PFSK-1 (cell line): ENCODE results near the gene TRIM45.

Source experiments
- FOXP2 ChIP-seq: optimal IDR thresholded peaks from 2 replicates; pipeline ENCODE3; 2011; ENCODE audit warnings: borderline replicate concordance, control low read depth, inconsistent platforms; ENCODE audit not compliant: insufficient read depth; ENCODE audit errors: extremely low read length, extremely low read depth
- POLR2AphosphoS5 ChIP-seq: IDR thresholded peaks from 2 replicates; pipeline ENCODE4 v1.6.1; 2012; ENCODE audit warnings: low read depth, mild to moderate bottlenecking, control low read depth, low read length, moderate library complexity
- SIN3A ChIP-seq: IDR thresholded peaks from 2 replicates; pipeline ENCODE4 v1.6.1; 2012; ENCODE audit warnings: mild to moderate bottlenecking, low read length, moderate library complexity, borderline replicate concordance; ENCODE audit not compliant: insufficient read depth
- TAF1 ChIP-seq: IDR thresholded peaks from 2 replicates; pipeline ENCODE4 v1.6.1; 2012; ENCODE audit warnings: low read length, control low read depth, borderline replicate concordance; ENCODE audit not compliant: insufficient read depth
- TF ChIP-seq, protein P1 (sequence below), 2 experiments: IDR thresholded peaks; 2 replicates each; pipeline versions ENCODE4 v1.6.1 to v1.8.0; 2011 to 2012; ENCODE audit warnings: low read depth in 2 of 2, low read length in 2 of 2, control low read depth in 1 of 2, inconsistent platforms in 1 of 2, mild to moderate bottlenecking in 1 of 2, moderate library complexity in 1 of 2; ENCODE audit not compliant: insufficient read depth in 1 of 2

GRCh38 chr1:117128323-117129079 lies 7.0 kb upstream of the TRIM45 start:
- no peak for TF ChIP-seq POLR2AphosphoS5
- TF ChIP-seq TAF1 = no peak
- no peak for TF ChIP-seq FOXP2
- TF ChIP-seq, protein P1, sequence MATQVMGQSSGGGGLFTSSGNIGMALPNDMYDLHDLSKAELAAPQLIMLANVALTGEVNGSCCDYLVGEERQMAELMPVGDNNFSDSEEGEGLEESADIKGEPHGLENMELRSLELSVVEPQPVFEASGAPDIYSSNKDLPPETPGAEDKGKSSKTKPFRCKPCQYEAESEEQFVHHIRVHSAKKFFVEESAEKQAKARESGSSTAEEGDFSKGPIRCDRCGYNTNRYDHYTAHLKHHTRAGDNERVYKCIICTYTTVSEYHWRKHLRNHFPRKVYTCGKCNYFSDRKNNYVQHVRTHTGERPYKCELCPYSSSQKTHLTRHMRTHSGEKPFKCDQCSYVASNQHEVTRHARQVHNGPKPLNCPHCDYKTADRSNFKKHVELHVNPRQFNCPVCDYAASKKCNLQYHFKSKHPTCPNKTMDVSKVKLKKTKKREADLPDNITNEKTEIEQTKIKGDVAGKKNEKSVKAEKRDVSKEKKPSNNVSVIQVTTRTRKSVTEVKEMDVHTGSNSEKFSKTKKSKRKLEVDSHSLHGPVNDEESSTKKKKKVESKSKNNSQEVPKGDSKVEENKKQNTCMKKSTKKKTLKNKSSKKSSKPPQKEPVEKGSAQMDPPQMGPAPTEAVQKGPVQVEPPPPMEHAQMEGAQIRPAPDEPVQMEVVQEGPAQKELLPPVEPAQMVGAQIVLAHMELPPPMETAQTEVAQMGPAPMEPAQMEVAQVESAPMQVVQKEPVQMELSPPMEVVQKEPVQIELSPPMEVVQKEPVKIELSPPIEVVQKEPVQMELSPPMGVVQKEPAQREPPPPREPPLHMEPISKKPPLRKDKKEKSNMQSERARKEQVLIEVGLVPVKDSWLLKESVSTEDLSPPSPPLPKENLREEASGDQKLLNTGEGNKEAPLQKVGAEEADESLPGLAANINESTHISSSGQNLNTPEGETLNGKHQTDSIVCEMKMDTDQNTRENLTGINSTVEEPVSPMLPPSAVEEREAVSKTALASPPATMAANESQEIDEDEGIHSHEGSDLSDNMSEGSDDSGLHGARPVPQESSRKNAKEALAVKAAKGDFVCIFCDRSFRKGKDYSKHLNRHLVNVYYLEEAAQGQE (IDR thresholded peaks at IDR 0.05; ENCODE audit: insufficient read depth in 1 of 2, low read depth in 2 of 2, low read length in 2 of 2) = no peak
- TF ChIP-seq SIN3A = no peak
